ENCODE measurements around the gene C3orf20. TPM values are rescaled to one million over a fixed set of nuclear protein-coding genes. Genes with fewer than 3 reads are reported as not detected.

Gene C3orf20
- total RNA-seq, 1 experiment from 2014 or later = not detected

- CTCF ChIA-PET = no interaction called here
- no peak overlapping the region for H3K27ac ChIP-seq (ENCODE audit: low read length)
- no peak for DNase-seq (ENCODE audit: low read depth, low spot score)
- H3K27me3 ChIP-seq (ENCODE audit: control insufficient read depth, insufficient read depth, low read length) = no peaks in the 10 kb centered on the region; the same call in 1 of the 2 replicates
- TF ChIP-seq POLR2AphosphoS5 (IDR thresholded peaks at IDR 0.05; ENCODE audit: low read depth, low read length) (no peak), REST (IDR thresholded peaks at IDR 0.05; ENCODE audit: insufficient read depth in 1 of 2, low read depth in 2 of 2, low read length in 1 of 2) (no peak), CTCF (IDR thresholded peaks at IDR 0.05) (no peak), TCF7L2 (IDR thresholded peaks at IDR 0.05; ENCODE audit: low read depth, low read length) (no peak), SIN3A (IDR thresholded peaks at IDR 0.05; ENCODE audit: borderline replicate concordance, insufficient read depth, low read depth, low read length) (no peak)
- in situ Hi-C loops (cut with HindIII; ENCODE audit: low pct_unique_long_range_greater_than_20kb, low sequenced_read_pairs) = no loop called here
- POLR2A ChIA-PET = no interaction called here
- H3K9me3 ChIP-seq (ENCODE audit: control insufficient read depth, insufficient read depth, low read depth, low read length) = no peaks in the 10 kb centered on the region
- ATAC-seq = no peak
- intact Hi-C loops (cut with micrococcal nuclease; ENCODE audit: unreplicated experiment) = no loop called here
- no peak overlapping the region for H3K4me3 ChIP-seq (ENCODE audit: low read depth in 2 of 2, low read length in 2 of 2)
- H3K4me1 ChIP-seq (ENCODE audit: control insufficient read depth, insufficient read depth, low read length) = no peaks in the 10 kb centered on the region
- no TSS peak for BruUV-seq (replicated peaks)
- no peaks in the 10 kb centered on the region for H3K36me3 ChIP-seq (ENCODE audit: control insufficient read depth, insufficient read depth, low read length)
Measured at GRCh38 chr3:14794435-14794834, 119.5 kb downstream of the C3orf20 start.

- TF ChIP-seq REST (IDR thresholded peaks at IDR 0.05; ENCODE audit: insufficient read depth in 1 of 2, low read depth in 2 of 2, low read length in 1 of 2) (no peak), TCF7L2 (IDR thresholded peaks at IDR 0.05; ENCODE audit: low read depth, low read length) (no peak), SIN3A (IDR thresholded peaks at IDR 0.05; ENCODE audit: borderline replicate concordance, insufficient read depth, low read depth, low read length) (no peak), CTCF (IDR thresholded peaks at IDR 0.05) (no peak), POLR2AphosphoS5 (IDR thresholded peaks at IDR 0.05; ENCODE audit: low read depth, low read length) (no peak)
- POLR2A ChIA-PET = no interaction called here
- Histone ChIP-seq H3K4me3 (ENCODE audit: low read depth in 2 of 2, low read length in 2 of 2) (no peak overlapping the region), H3K9me3 (ENCODE audit: control insufficient read depth, insufficient read depth, low read depth, low read length) (no peaks in the 10 kb centered on the region), H3K36me3 (ENCODE audit: control insufficient read depth, insufficient read depth, low read length) (no peaks in the 10 kb centered on the region), H3K27ac (ENCODE audit: low read length) (no peak overlapping the region), H3K27me3 (ENCODE audit: control insufficient read depth, insufficient read depth, low read length) (peaks cover 2% of the 10 kb centered on the region; the same call in 1 of the 2 replicates), H3K4me1 (ENCODE audit: control insufficient read depth, insufficient read depth, low read length) (no peaks in the 10 kb centered on the region)
- in situ Hi-C loops (cut with HindIII; ENCODE audit: low pct_unique_long_range_greater_than_20kb, low sequenced_read_pairs) = no loop called here
- intact Hi-C loops (cut with micrococcal nuclease; ENCODE audit: unreplicated experiment) = no loop called here
- DNase-seq (ENCODE audit: low read depth, low spot score) (no peak), ATAC-seq (no peak)
- CTCF ChIA-PET = no interaction called here
- no TSS peak for BruUV-seq (replicated peaks)
Measured at GRCh38 chr3:14795996-14796395, 121.1 kb downstream of the C3orf20 start.
